ENCODE data around the gene TRAPPC5. TPM values are rescaled to one million over a fixed set of nuclear protein-coding genes. Genes with fewer than 3 reads are reported as not detected.

TRAPPC5 gene
- polyA plus RNA-seq, 1 donor (not counting 4 experiments of a cell fraction or from before 2014, with no cell fraction given) = 54.8 TPM

DNA sequence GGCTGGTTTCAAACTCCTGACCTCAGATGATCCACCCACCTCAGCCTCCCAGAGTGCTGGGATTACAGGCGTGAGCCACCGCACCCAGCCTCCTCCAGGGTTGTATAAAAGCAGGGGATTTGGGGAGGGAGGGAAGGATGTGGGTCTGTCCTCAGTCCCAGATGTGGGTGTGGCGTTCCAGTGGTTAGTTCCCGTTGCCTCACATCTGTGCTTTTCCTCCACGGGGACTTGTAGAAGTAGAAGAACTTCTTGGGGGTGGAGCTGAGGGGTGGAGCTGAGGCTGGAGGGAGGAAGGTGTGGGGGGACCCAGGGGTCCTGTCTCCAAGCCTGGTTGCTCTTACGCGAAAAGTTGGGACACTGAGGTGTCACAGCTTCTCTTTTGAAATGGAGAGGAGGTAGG, 4.3 kb upstream of the TRAPPC5 start:
- no peak for FAIRE-seq
- H3K9ac ChIP-seq (ENCODE audit: control insufficient read depth, extremely low read depth, insufficient read depth, low read length) = no peak overlapping the region
- TF ChIP-seq EZH2 (IDR thresholded peaks at IDR 0.05; ENCODE audit: low read length) = no peak
- TF ChIP-seq, protein P1, sequence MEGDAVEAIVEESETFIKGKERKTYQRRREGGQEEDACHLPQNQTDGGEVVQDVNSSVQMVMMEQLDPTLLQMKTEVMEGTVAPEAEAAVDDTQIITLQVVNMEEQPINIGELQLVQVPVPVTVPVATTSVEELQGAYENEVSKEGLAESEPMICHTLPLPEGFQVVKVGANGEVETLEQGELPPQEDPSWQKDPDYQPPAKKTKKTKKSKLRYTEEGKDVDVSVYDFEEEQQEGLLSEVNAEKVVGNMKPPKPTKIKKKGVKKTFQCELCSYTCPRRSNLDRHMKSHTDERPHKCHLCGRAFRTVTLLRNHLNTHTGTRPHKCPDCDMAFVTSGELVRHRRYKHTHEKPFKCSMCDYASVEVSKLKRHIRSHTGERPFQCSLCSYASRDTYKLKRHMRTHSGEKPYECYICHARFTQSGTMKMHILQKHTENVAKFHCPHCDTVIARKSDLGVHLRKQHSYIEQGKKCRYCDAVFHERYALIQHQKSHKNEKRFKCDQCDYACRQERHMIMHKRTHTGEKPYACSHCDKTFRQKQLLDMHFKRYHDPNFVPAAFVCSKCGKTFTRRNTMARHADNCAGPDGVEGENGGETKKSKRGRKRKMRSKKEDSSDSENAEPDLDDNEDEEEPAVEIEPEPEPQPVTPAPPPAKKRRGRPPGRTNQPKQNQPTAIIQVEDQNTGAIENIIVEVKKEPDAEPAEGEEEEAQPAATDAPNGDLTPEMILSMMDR (optimal IDR thresholded peaks at IDR 0.05 in 1 of 3, IDR thresholded peaks at IDR 0.05 in 1 of 3, conservative IDR thresholded peaks at IDR 0.05 in 1 of 3; ENCODE audit: extremely low read depth in 1 of 3, insufficient read depth in 2 of 3, low read length in 3 of 3) = no peak
- dilution Hi-C loops (cut with MboI; ENCODE audit: extremely low pct_ligation_motif_present, low sequenced_read_pairs) = no loop called here
- H2AFZ ChIP-seq (ENCODE audit: control insufficient read depth, low read length) = no peak overlapping the region
- H3K9me3 ChIP-seq (ENCODE audit: control insufficient read depth, low read depth, low read length) = no peaks in the 10 kb centered on the region
- no peak for DNase-seq (ENCODE audit: low read depth, low spot score)
- H3K36me3 ChIP-seq (ENCODE audit: control insufficient read depth in 2 of 2, extremely low read depth in 1 of 2, insufficient read depth in 2 of 2, low read length in 2 of 2) = no peaks in the 10 kb centered on the region
- peaks cover 9% of the 10 kb centered on the region for H3K27me3 ChIP-seq (ENCODE audit: control insufficient read depth, extremely low read depth, insufficient read depth, low read length)
- H3K4me3 ChIP-seq (ENCODE audit: control insufficient read depth in 2 of 3, extremely low read depth in 1 of 3, insufficient read depth in 2 of 3, low read depth in 1 of 3, low read length in 3 of 3) = no peak overlapping the region
- H3K4me1 ChIP-seq (ENCODE audit: control insufficient read depth, extremely low read depth, insufficient read depth, low read length) = peaks cover 3% of the 10 kb centered on the region
- peaks cover 6% of the 10 kb centered on the region for H3K79me2 ChIP-seq (ENCODE audit: control insufficient read depth, insufficient read depth, low read length)
- H3K9me1 ChIP-seq (ENCODE audit: control insufficient read depth, extremely low read depth, insufficient read depth, low read length) = no peaks in the 10 kb centered on the region
- no peak overlapping the region for H3K4me2 ChIP-seq (ENCODE audit: control insufficient read depth, extremely low read depth, insufficient read depth, low read depth, low read length)
- H3K27ac ChIP-seq (ENCODE audit: control insufficient read depth, insufficient read depth, low read length) = no peak overlapping the region
- H4K20me1 ChIP-seq (ENCODE audit: control insufficient read depth, extremely low read depth, insufficient read depth, low read length) = no peaks in the 10 kb centered on the region

DNA sequence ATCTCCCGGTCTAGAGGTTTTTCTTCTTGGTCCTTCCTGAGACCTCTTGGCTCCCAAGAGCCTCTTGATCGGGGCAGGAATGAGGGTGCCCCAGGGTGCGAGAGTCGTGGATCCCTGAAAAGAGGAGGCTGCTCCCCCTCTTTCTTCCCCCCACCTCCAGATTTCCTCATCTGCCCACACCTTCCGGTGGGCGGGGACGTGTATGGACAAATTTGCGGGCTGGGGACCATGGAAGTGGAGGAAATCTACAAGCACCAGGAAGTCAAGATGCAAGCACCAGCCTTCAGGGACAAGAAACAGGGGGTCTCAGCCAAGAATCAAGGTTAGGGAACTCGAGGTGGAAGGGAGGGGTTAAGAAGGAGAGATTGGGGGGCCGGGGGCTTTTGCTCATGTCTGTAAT, 3.8 kb upstream of the TRAPPC5 start, which contains the start of gene MCEMP1:
Gene MCEMP1, plus strand, starts transcription at position 237 of the 400 bp plus-strand sequence. Its CDS starts 31 bp downstream, at position 268.
- Histone ChIP-seq H3K79me2 (ENCODE audit: control insufficient read depth, insufficient read depth, low read length) (peaks cover 8% of the 10 kb centered on the region), H4K20me1 (ENCODE audit: control insufficient read depth, extremely low read depth, insufficient read depth, low read length) (no peaks in the 10 kb centered on the region), H3K9me1 (ENCODE audit: control insufficient read depth, extremely low read depth, insufficient read depth, low read length) (no peaks in the 10 kb centered on the region), H3K27ac (ENCODE audit: control insufficient read depth, insufficient read depth, low read length) (no peak within 1 kb of the TSS), H2AFZ (ENCODE audit: control insufficient read depth, low read length) (no peak within 1 kb of the TSS), H3K9ac (ENCODE audit: control insufficient read depth, extremely low read depth, insufficient read depth, low read length) (no peak within 1 kb of the TSS), H3K4me1 (ENCODE audit: control insufficient read depth, extremely low read depth, insufficient read depth, low read length) (peaks cover 5% of the 10 kb centered on the region), H3K4me2 (ENCODE audit: control insufficient read depth, extremely low read depth, insufficient read depth, low read depth, low read length) (no peak within 1 kb of the TSS), H3K9me3 (ENCODE audit: control insufficient read depth, low read depth, low read length) (no peaks in the 10 kb centered on the region), H3K36me3 (ENCODE audit: control insufficient read depth in 2 of 2, extremely low read depth in 1 of 2, insufficient read depth in 2 of 2, low read length in 2 of 2) (no peaks in the 10 kb centered on the region), H3K4me3 (ENCODE audit: control insufficient read depth in 2 of 3, extremely low read depth in 1 of 3, insufficient read depth in 2 of 3, low read depth in 1 of 3, low read length in 3 of 3) (no peak within 1 kb of the TSS), H3K27me3 (ENCODE audit: control insufficient read depth, extremely low read depth, insufficient read depth, low read length) (peaks cover 9% of the 10 kb centered on the region)
- DNase-seq (ENCODE audit: low read depth, low spot score) (no peak), FAIRE-seq (no peak)
- TF ChIP-seq EZH2 (IDR thresholded peaks at IDR 0.05; ENCODE audit: low read length) = no peak
- TF ChIP-seq, protein P1 (optimal IDR thresholded peaks at IDR 0.05 in 1 of 3, IDR thresholded peaks at IDR 0.05 in 1 of 3, conservative IDR thresholded peaks at IDR 0.05 in 1 of 3; ENCODE audit: extremely low read depth in 1 of 3, insufficient read depth in 2 of 3, low read length in 3 of 3) = no peak
- dilution Hi-C loops (cut with MboI; ENCODE audit: extremely low pct_ligation_motif_present, low sequenced_read_pairs) = no loop called here

All from keratinocyte (primary cell).